GM18517 (cell line): ENCODE measurements around the gene PIEZO2.

ENCODE experiments used
- ATAC-seq: cut with Tn5 transposase; IDR thresholded peaks from one replicate; pipeline ENCODE4 v1.9.1; 2021; ENCODE audit warnings: mild to moderate bottlenecking, moderate library complexity; ENCODE audit not compliant: unreplicated experiment

Gene PIEZO2

GRCh38 chr18:10755855-10756254 lies 393.5 kb downstream of the PIEZO2 start:
- no peak for ATAC-seq

DNA sequence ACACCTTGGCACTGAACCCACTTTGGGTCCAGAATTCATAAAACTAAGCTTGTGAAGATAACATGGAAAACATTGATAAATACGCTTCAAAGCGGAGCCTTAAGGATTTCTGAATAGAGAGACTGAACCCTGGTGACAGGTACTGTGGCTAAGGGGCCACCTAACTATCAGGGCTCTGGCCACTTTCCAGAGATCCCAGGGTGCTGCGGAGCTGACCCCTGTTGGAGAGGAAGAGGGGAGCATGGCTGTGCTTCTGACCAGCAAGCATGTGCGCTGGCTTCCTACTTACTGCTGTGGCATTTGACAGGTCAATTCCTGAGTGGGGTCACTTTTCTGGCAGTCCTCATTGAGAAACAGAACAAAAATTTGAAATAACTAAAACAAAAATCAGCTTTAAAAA lies 395.2 kb downstream of the PIEZO2 start:
- ATAC-seq, result no peak

- ATAC-seq, result no peak
Observed at GRCh38 chr18:10752382-10752781, 397.0 kb downstream of the PIEZO2 start.

DNA sequence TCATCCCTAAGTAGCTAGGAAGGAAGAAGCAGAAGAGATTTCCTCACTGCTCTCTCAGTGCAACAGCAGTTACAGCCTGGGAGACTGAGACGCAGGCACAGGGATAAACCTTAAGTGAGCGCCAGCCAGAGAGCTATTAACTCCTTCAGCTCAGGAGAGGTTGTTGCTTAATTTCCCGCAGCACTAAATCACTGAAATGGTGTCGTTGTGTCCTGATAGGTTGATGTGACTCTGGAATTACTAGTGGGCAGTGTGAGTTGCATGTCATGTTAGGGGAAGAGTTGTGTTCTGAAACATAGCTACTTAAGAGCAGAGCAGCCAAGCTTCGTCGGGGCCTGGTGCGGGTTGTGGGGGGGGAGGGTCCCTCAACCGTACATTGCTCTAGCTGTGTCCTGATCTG lies 397.7 kb downstream of the PIEZO2 start:
- no peak for ATAC-seq

DNA sequence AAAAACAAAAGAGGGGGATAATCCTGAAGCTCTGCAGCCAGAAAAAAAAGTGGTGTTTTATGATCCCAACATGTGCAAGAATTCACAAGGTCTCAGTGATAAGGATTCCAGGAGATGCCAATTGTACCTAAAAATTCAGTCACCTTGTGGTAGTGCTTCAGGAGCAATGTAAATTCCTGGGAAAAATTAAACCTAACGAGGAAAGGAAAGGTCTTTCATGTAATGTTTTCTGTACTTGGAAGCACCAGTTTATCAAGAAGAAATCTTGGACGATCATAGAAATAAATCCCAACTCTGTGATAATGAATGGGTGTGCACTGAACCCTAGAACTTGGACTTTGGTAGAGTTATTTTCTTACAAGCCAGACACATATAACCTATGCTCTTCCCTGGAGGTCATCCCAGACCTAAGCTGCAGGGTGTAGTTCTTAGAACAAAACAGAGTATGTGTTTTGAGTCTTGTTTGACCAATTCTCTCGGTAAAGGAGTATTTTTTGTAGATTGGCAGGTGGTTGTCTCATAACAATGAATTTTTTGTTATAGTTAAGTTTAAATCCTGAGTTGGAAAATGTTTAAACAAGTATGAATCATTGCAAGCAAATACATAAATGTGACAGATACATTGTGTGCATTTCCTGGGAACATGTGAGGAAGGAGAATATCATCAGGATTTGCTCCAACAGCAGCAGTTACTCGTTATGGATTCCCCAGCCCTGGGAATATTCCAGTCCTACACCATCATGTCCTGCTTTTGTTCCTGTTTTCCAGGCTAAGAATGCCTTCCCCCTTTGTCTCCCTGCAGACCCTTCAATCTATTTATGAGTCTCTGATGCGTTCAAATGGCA lies 399.0 kb downstream of the PIEZO2 start:
- ATAC-seq, result no peak

DNA sequence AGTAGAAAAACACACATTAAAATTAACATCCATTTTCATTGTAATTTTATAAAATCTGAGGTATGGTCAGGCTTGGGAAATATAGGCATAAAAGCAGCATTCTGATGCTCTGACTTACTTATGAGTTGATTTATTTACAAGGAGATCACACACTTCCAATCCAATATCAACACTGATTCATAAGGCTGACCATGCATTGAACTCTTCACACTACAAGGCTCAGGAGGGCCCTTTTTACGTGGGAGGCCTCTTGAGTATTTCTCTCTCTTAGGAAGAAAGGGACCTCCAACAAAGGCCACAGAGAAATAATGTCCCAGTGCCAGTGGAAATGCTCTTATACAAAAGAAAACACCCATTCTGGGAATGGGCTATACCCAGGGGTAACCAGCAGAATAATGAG lies 400.7 kb downstream of the PIEZO2 start:
- no peak for ATAC-seq

GRCh38 chr18:10745971-10746370 lies 403.4 kb downstream of the PIEZO2 start:
- ATAC-seq, result no peak

DNA sequence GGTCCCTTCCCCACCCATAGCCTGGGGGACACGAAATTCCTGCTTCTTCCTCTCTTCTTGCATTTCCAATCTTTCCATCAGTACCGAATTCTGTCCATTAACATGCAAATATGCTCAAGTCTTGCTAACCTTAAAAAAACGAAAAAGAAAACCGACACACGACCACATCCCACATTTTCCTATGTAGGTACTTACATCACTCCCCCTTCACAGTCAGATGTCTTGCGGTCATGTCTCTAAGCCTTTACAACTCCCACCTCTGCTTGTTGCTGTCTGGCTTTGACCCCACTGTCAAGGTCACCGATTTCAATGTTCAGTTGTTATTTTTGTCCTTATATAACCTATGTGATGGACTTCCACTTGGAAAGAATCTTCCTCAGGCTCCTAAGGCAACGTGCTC lies 404.1 kb downstream of the PIEZO2 start:
- no peak for ATAC-seq

- ATAC-seq, result no peak
Observed at GRCh38 chr18:10743766-10744165, 405.6 kb downstream of the PIEZO2 start.

- no peak for ATAC-seq
Observed at GRCh38 chr18:10739152-10739551, 410.2 kb downstream of the PIEZO2 start.

DNA sequence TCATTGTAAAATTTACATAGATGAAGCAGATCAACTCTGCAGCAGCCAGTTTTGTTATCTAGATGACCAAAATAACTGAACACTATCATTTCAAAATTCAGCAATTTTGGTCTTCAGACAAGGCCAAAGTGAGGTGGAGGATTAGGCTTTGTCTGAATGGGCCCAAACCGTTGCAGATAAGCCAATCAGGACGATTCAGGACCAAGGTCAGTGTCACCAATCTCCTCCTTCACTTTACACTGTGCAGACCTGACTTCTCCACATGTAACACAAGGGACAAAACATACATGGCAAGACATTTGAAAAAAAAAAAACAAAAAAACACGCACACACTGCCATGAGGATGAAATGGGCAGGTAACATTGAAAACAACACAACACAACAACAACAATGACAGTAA lies 412.4 kb downstream of the PIEZO2 start:
- ATAC-seq, result no peak

DNA sequence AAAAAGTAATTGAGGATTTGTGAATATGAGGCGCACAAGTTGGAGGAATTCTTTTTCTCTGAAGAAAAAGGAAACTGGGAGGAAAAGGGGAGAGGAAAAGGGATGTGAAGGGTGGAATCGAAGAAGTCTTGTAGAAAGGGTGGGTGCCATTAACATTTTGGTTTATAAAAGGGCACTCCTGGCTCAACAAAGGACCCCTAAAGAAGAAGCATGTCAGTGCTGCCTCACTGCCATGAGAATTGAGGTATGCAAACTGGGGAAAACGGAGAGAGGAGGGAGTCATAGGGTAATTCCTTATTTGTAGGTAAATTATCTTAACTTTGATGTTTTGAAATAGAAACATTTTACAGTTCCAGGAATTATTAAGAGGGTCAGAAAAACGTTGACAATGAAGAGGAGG lies 416.4 kb downstream of the PIEZO2 start:
- no peak for ATAC-seq

DNA sequence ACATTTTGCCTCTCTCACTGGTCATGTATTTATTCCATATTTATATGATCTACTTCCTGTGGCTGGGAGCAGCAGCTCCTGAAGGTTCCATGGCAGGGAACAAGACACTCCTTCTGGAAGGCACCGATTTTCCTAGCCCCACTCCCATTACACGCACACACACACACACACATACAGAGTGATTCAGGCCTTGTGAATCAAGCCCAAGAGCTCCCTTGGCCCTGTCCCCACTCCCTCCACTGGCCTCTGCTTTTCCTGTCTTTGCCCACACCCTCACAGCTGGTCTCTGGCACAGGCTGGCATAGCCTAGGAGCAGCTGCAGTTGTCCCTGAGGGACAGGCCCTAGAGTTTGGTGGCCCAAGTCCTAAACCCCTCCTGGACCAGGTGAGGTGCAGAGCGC lies 421.9 kb downstream of the PIEZO2 start:
- ATAC-seq, result no peak

GRCh38 chr18:10726198-10727068 lies 422.9 kb downstream of the PIEZO2 start:
- no peak for ATAC-seq

DNA sequence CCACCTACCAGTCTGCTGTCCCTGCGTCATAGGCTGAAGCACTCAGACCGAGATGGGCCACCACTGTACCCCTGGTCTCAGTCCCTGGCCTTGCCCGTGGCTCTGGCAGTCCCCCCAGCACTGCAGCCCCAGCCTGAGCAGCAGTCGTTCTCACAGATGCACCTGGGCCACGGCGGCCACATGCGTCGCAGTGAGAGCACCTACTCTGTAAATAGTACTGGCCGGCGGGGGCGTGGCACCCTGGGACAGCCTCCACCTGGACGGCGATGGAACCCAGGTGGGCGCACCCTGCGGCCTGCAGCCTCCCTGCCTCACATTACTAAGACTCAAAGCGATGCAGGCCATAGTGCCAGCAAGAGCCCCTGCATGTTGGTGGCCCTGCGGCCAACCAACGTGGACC lies 424.7 kb downstream of the PIEZO2 start:
- ATAC-seq, result no peak

GRCh38 chr18:10723496-10723895 lies 425.9 kb downstream of the PIEZO2 start:
- ATAC-seq, result no peak

DNA sequence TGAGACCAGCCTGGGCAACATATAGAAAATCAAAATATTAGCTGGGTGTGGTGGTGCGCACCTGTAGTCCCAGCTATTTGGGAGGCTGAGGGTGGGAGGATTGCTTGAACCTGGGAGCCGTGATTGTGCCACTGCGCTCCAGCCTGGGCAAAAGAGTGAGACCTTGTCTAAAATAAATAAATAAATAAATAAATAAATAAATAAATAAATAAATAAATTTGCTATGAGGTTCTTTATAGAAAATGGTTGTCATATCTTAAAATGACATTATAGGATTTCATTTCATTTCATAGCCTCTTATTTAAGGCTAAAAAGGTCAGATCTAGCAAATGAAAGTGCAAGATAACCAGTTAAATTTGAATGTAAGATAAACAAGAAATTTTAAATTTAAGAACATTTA lies 430.6 kb downstream of the PIEZO2 start:
- no peak for ATAC-seq

DNA sequence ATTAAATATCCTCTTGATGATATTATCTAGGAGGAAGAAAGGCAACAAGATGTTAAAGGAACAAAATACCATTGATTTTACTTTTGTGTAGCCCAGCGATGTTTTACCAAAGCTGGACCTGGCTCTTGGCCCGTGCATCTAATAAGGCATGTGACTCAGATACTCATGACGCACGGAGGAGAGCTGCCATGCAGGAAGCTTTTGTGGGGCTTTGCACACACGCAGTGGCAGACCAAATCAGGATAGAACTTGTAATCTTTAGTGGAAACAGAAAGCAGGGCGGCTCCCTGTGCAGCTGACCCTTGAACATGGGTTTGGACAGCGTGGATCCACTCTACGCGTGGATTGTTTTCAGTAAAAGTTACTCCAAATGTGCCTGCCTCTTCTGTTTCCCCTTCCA lies 433.6 kb downstream of the PIEZO2 start:
- no peak for ATAC-seq

GRCh38 chr18:10713409-10713808 lies 436.0 kb downstream of the PIEZO2 start:
- no peak for ATAC-seq

DNA sequence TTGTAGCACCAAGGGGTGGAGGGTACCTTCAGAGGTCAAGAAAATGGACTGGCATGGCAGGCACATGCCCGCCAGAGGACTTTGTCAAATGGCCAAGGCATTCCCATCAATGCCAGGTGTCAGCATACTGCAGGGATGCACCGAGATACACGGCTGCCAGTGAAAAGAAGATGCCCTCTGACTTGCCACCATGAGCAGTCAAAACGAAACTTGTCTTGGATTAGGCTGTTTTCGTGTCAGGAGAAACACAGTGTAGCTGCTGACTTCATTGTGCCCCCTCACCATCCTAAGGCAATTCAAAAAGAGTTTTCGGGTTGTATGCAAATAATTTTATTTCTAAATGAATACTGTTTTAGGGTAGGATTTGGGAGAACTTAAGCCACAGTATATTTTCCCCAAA lies 442.1 kb downstream of the PIEZO2 start:
- ATAC-seq, result no peak

DNA sequence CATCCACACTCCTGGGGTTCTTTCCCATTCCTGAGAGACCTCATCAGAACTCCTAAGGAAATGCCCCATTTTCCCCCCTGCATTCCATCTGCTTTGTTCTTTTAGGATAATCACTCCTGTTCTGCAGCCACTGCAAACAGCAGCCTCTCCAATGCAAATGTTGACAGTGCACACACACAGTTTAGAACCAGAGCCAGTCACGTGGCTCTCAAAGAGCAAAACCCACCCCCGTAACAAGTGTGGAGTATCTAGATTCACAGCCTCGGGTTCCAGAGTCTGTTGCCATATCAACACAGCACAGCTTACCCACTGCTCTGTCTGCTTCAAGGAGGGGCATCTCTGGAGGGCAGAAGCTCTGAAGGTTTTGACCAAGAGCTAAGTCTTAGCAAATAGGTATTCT lies 443.6 kb downstream of the PIEZO2 start:
- ATAC-seq, result no peak

- no peak for ATAC-seq
Observed at GRCh38 chr18:10705291-10705690, 444.1 kb downstream of the PIEZO2 start.
